ENCODE data around the gene MRNIP.

Gene MRNIP

DNA sequence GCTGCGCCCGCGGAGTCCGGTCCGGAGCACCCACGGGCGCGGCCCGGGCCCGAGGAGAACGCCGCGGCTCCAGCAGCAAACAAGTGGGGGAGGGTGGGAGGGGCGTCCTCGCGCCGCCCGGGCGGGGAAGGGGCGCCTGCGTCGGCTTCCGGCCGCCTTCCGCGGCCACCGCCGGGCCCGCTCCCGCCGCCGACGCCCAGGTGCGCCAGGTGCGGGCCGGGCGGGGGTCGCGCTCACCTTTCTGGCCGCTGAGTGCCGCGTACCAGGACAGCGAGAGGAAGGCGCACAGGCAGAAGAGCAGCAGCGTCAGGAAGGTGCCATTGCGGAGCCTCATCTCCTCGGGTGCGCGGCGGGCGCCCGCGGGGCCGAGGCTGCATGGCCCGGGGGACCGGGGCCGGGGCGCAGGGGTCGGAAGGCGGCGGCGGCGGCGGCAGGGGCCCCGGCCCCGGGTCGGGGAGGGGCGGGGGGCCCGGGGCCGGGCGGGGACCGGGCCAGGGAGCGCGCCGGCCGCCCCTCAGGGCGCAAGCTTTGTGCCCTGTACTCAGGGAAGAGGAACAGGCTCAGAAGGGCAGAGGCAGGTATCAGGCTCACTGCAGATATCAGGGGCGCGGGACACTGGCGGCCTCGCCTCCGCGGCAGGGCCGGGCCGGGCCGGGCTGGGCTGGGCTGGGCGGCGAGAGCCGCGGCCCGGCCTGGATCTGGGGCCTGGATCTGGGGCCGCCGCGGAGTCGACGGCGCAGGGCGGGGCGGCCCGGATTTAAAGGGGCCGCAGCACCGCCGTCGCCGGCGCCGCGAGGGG lies 52.2 kb downstream of the MRNIP start, which contains the start of gene MGAT4B:
Gene MGAT4B (minus strand): TSS at position 617 of the 799 bp plus-strand sequence. CDS start 283 bp downstream, at position 334.
- no peak for TF ChIP-seq OSR1 (CRISPR knock-in tag; IDR thresholded peaks at IDR 0.05)
- TF ChIP-seq ISL1 (CRISPR knock-in tag; IDR thresholded peaks at IDR 0.05), result no peak
- TF ChIP-seq, protein P1, sequence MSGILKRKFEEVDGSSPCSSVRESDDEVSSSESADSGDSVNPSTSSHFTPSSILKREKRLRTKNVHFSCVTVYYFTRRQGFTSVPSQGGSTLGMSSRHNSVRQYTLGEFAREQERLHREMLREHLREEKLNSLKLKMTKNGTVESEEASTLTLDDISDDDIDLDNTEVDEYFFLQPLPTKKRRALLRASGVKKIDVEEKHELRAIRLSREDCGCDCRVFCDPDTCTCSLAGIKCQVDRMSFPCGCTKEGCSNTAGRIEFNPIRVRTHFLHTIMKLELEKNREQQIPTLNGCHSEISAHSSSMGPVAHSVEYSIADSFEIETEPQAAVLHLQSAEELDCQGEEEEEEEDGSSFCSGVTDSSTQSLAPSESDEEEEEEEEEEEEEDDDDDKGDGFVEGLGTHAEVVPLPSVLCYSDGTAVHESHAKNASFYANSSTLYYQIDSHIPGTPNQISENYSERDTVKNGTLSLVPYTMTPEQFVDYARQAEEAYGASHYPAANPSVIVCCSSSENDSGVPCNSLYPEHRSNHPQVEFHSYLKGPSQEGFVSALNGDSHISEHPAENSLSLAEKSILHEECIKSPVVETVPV (CRISPR knock-in tag; IDR thresholded peaks at IDR 0.05), result no peak
- no peak for TF ChIP-seq BACH2 (CRISPR knock-in tag; IDR thresholded peaks at IDR 0.05; ENCODE audit: borderline replicate concordance)
- no peak for TF ChIP-seq PPARA (CRISPR knock-in tag; IDR thresholded peaks at IDR 0.05; ENCODE audit: borderline replicate concordance)
- no peak for TF ChIP-seq GLIS3 (CRISPR knock-in tag; IDR thresholded peaks at IDR 0.05)
- no peak for TF ChIP-seq SNAI2 (CRISPR knock-in tag; IDR thresholded peaks at IDR 0.05)
- no peak for TF ChIP-seq ZFP30 (CRISPR knock-in tag; IDR thresholded peaks at IDR 0.05)
- TF ChIP-seq ZNF8 (CRISPR knock-in tag; IDR thresholded peaks at IDR 0.05), result no peak
- TF ChIP-seq ZC3H10 (CRISPR knock-in tag; IDR thresholded peaks at IDR 0.05), result no peak
- TF ChIP-seq PATZ1 (CRISPR knock-in tag; IDR thresholded peaks at IDR 0.05; ENCODE audit: borderline replicate concordance), result no peak
- ATAC-seq, result peak; percentile 83

- peak; percentile 45 for ATAC-seq
- TF ChIP-seq CREB5 (CRISPR knock-in tag; IDR thresholded peaks at IDR 0.05; ENCODE audit: low read depth) (no peak), GLIS3 (CRISPR knock-in tag; IDR thresholded peaks at IDR 0.05) (no peak), RARB (CRISPR knock-in tag; IDR thresholded peaks at IDR 0.05) (no peak), TCF4 (CRISPR knock-in tag; IDR thresholded peaks at IDR 0.05; ENCODE audit: borderline replicate concordance) (no peak), ZC3H10 (CRISPR knock-in tag; IDR thresholded peaks at IDR 0.05) (no peak), POU6F1 (CRISPR knock-in tag; IDR thresholded peaks at IDR 0.05; ENCODE audit: borderline replicate concordance, low read depth) (no peak), ZNF70 (CRISPR knock-in tag; IDR thresholded peaks at IDR 0.05) (no peak), ZNF8 (CRISPR knock-in tag; IDR thresholded peaks at IDR 0.05) (no peak), ESRRG (CRISPR knock-in tag; IDR thresholded peaks at IDR 0.05) (no peak)
- TF ChIP-seq, protein P1 (CRISPR knock-in tag; IDR thresholded peaks at IDR 0.05), result no peak
- TF ChIP-seq, protein P2, sequence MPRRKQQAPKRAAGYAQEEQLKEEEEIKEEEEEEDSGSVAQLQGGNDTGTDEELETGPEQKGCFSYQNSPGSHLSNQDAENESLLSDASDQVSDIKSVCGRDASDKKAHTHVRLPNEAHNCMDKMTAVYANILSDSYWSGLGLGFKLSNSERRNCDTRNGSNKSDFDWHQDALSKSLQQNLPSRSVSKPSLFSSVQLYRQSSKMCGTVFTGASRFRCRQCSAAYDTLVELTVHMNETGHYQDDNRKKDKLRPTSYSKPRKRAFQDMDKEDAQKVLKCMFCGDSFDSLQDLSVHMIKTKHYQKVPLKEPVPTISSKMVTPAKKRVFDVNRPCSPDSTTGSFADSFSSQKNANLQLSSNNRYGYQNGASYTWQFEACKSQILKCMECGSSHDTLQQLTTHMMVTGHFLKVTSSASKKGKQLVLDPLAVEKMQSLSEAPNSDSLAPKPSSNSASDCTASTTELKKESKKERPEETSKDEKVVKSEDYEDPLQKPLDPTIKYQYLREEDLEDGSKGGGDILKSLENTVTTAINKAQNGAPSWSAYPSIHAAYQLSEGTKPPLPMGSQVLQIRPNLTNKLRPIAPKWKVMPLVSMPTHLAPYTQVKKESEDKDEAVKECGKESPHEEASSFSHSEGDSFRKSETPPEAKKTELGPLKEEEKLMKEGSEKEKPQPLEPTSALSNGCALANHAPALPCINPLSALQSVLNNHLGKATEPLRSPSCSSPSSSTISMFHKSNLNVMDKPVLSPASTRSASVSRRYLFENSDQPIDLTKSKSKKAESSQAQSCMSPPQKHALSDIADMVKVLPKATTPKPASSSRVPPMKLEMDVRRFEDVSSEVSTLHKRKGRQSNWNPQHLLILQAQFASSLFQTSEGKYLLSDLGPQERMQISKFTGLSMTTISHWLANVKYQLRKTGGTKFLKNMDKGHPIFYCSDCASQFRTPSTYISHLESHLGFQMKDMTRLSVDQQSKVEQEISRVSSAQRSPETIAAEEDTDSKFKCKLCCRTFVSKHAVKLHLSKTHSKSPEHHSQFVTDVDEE (CRISPR knock-in tag; IDR thresholded peaks at IDR 0.05), result no peak
Observed at GRCh38 chr5:179805529-179806249, 52.9 kb downstream of the MRNIP start.
